HEK293 (cell line): ENCODE data around the gene GAL3ST1.
A peak's percentile ranks its signal among the peaks of the same experiment; 100 is the strongest.

Source experiments
- GLIS2 ChIP-seq: fragments of 450-650 bp; formaldehyde crosslinking; IDR thresholded peaks from 2 replicates; pipeline ENCODE4 v1.5.1; 2016; ENCODE audit warnings: missing biosample characterization, missing genetic modification characterization
- HOXC10 ChIP-seq: sonication (generic); formaldehyde crosslinking; IDR thresholded peaks from 2 replicates; pipeline ENCODE4 v1.8.1; 2023; ENCODE audit warnings: mild to moderate bottlenecking, missing genetic modification reagents
- KLF10 ChIP-seq: fragments of 450-650 bp; IDR thresholded peaks from 2 replicates; pipeline ENCODE4 v1.5.1; 2018; ENCODE audit warnings: missing biosample characterization, mild to moderate bottlenecking, missing genetic modification characterization
- SALL2 ChIP-seq: fragments of 450-650 bp; formaldehyde crosslinking; IDR thresholded peaks from 2 replicates; pipeline ENCODE4 v1.5.0; 2017; ENCODE audit warnings: missing biosample characterization, mild to moderate bottlenecking, missing genetic modification characterization, borderline replicate concordance
- TCF7L2 ChIP-seq: IDR thresholded peaks from 2 replicates; pipeline ENCODE4 v1.6.1; 2011; ENCODE audit warnings: low read depth, mild to moderate bottlenecking, inconsistent platforms, low read length, moderate library complexity, borderline replicate concordance
- ZFP3 ChIP-seq: fragments of 450-650 bp; formaldehyde crosslinking; IDR thresholded peaks from 2 replicates; pipeline ENCODE4 v1.5.1; 2016; ENCODE audit warnings: low read depth, missing biosample characterization, missing genetic modification characterization
- ZNF112 ChIP-seq: fragments of 450-650 bp; formaldehyde crosslinking; IDR thresholded peaks from 2 replicates; pipeline ENCODE4 v1.5.0; 2017; ENCODE audit warnings: missing biosample characterization, missing genetic modification characterization
- ZNF138 ChIP-seq: fragments of 450-650 bp; formaldehyde crosslinking; IDR thresholded peaks from 2 replicates; pipeline ENCODE4 v1.5.1; 2016; ENCODE audit warnings: missing biosample characterization, missing genetic modification characterization, borderline replicate concordance
- ZNF174 ChIP-seq: fragments of 450-650 bp; formaldehyde crosslinking; IDR thresholded peaks from 2 replicates; pipeline ENCODE4 v1.5.0; 2017; ENCODE audit warnings: missing biosample characterization, mild to moderate bottlenecking, missing genetic modification characterization
- ZNF202 ChIP-seq: fragments of 450-650 bp; formaldehyde crosslinking; IDR thresholded peaks from 2 replicates; pipeline ENCODE4 v1.5.1; 2016; ENCODE audit warnings: missing biosample characterization, missing genetic modification characterization, borderline replicate concordance
- ZNF214 ChIP-seq: fragments of 450-650 bp; formaldehyde crosslinking; IDR thresholded peaks from 2 replicates; pipeline ENCODE4 v1.5.1; 2017; ENCODE audit warnings: missing biosample characterization, mild to moderate bottlenecking, missing genetic modification characterization, borderline replicate concordance
- ZNF311 ChIP-seq: fragments of 450-650 bp; formaldehyde crosslinking; IDR thresholded peaks from 2 replicates; pipeline ENCODE4 v1.5.1; 2017; ENCODE audit warnings: missing biosample characterization, missing genetic modification characterization, borderline replicate concordance
- ZNF555 ChIP-seq: fragments of 450-650 bp; formaldehyde crosslinking; conservative IDR thresholded peaks from 2 replicates; pipeline ENCODE4 v1.5.1; 2017; ENCODE audit warnings: missing biosample characterization, mild to moderate bottlenecking, missing genetic modification characterization, inconsistent platforms
- ZNF677 ChIP-seq: fragments of 450-650 bp; IDR thresholded peaks from 2 replicates; pipeline ENCODE4 v1.5.0; 2018; ENCODE audit warnings: missing biosample characterization, mild to moderate bottlenecking, missing genetic modification characterization, moderate library complexity
- ZNF76 ChIP-seq: fragments of 450-650 bp; formaldehyde crosslinking; IDR thresholded peaks from 2 replicates; pipeline ENCODE4; 2016; ENCODE audit warnings: low read depth, missing biosample characterization, missing genetic modification characterization, borderline replicate concordance
- ZNF791 ChIP-seq: fragments of 450-650 bp; formaldehyde crosslinking; IDR thresholded peaks from 2 replicates; pipeline ENCODE4 v1.5.1; 2016; ENCODE audit warnings: missing biosample characterization, missing genetic modification characterization
- ZNF792 ChIP-seq: fragments of 450-650 bp; formaldehyde crosslinking; IDR thresholded peaks from 2 replicates; pipeline ENCODE4 v1.5.1; 2016; ENCODE audit warnings: missing biosample characterization, missing genetic modification characterization
- TF ChIP-seq, protein P1 (sequence below): fragments of 450-650 bp; IDR thresholded peaks from 2 replicates; pipeline ENCODE4 v1.5.1; 2018; ENCODE audit warnings: missing biosample characterization, missing genetic modification characterization
- TF ChIP-seq, protein P2 (sequence below): fragments of 450-650 bp; formaldehyde crosslinking; IDR thresholded peaks from 2 replicates; pipeline ENCODE4 v1.5.1; 2016; ENCODE audit warnings: missing biosample characterization, missing genetic modification characterization
- TF ChIP-seq, protein P3 (sequence below): fragments of 450-650 bp; formaldehyde crosslinking; IDR thresholded peaks from 2 replicates; pipeline ENCODE4 v1.5.1; 2016; ENCODE audit warnings: missing biosample characterization, missing genetic modification characterization
- TF ChIP-seq, protein P4 (sequence below): fragments of 450-650 bp; formaldehyde crosslinking; IDR thresholded peaks from 2 replicates; pipeline ENCODE4 v1.5.1; 2016; ENCODE audit warnings: missing biosample characterization, missing genetic modification characterization
- TF ChIP-seq, protein P5 (sequence below): fragments of 450-650 bp; formaldehyde crosslinking; IDR thresholded peaks from 2 replicates; pipeline ENCODE4 v1.5.1; 2017; ENCODE audit warnings: missing biosample characterization, missing genetic modification characterization

GAL3ST1 gene

DNA sequence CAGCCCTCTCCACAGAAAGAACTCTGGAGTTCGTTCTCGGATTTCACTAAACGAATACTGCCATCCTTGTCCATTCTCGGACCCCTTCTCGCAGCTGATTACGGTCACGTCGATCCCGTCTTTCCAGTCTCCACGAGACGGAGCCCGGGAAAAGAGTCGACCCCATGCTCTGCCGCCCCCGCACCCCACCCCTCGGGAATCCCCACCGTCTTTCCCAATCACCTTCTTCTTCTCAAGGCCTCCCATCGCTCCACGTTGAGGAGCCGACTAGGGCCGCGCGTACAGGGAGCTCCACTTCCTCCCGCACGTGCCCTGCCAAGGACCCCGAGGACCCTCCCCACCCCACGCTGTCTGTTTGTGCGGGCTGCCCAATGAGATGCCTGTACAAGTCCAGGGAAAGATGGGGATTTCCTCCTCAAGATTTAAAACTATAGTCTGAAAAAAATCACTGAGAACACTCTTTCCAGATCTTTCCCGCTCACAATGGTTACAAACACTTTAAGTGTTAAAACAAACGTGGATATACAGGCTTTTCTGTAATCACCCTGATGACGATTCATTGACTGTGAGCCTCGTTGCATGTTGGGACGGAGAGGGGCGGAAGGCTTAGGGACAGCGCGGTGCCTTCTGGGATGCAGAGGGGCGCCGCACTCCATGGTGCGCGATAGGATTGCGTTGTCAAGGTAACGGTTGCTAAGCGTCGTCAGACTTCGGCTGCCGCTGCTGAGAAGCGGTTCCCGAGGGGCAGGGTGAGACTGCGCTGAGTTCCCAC lies 17.3 kb upstream of the GAL3ST1 start, which contains the start of gene PES1 (continued):
- TF ChIP-seq, protein P1, sequence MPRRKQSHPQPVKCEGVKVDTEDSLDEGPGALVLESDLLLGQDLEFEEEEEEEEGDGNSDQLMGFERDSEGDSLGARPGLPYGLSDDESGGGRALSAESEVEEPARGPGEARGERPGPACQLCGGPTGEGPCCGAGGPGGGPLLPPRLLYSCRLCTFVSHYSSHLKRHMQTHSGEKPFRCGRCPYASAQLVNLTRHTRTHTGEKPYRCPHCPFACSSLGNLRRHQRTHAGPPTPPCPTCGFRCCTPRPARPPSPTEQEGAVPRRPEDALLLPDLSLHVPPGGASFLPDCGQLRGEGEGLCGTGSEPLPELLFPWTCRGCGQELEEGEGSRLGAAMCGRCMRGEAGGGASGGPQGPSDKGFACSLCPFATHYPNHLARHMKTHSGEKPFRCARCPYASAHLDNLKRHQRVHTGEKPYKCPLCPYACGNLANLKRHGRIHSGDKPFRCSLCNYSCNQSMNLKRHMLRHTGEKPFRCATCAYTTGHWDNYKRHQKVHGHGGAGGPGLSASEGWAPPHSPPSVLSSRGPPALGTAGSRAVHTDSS: no peak
- TF ChIP-seq, protein P2, sequence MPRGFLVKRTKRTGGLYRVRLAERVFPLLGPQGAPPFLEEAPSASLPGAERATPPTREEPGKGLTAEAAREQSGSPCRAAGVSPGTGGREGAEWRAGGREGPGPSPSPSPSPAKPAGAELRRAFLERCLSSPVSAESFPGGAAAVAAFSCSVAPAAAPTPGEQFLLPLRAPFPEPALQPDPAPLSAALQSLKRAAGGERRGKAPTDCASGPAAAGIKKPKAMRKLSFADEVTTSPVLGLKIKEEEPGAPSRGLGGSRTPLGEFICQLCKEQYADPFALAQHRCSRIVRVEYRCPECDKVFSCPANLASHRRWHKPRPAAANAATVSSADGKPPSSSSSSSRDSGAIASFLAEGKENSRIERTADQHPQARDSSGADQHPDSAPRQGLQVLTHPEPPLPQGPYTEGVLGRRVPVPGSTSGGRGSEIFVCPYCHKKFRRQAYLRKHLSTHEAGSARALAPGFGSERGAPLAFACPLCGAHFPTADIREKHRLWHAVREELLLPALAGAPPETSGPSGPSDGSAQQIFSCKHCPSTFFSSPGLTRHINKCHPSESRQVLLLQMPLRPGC: no peak
- no peak for TF ChIP-seq HOXC10 (CRISPR knock-in tag)
- TF ChIP-seq, protein P3, sequence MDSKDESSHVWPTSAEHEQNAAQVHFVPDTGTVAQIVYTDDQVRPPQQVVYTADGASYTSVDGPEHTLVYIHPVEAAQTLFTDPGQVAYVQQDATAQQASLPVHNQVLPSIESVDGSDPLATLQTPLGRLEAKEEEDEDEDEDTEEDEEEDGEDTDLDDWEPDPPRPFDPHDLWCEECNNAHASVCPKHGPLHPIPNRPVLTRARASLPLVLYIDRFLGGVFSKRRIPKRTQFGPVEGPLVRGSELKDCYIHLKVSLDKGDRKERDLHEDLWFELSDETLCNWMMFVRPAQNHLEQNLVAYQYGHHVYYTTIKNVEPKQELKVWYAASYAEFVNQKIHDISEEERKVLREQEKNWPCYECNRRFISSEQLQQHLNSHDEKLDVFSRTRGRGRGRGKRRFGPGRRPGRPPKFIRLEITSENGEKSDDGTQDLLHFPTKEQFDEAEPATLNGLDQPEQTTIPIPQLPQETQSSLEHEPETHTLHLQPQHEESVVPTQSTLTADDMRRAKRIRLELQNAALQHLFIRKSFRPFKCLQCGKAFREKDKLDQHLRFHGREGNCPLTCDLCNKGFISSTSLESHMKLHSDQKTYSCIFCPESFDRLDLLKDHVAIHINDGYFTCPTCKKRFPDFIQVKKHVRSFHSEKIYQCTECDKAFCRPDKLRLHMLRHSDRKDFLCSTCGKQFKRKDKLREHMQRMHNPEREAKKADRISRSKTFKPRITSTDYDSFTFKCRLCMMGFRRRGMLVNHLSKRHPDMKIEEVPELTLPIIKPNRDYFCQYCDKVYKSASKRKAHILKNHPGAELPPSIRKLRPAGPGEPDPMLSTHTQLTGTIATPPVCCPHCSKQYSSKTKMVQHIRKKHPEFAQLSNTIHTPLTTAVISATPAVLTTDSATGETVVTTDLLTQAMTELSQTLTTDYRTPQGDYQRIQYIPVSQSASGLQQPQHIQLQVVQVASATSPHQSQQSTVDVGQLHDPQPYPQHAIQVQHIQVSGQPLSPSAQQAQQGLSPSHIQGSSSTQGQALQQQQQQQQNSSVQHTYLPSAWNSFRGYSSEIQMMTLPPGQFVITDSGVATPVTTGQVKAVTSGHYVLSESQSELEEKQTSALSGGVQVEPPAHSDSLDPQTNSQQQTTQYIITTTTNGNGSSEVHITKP (tag by site-specific recombination): peak; percentile 43
- no peak for TF ChIP-seq ZNF792 (tag by site-specific recombination)
- no peak for TF ChIP-seq ZFP3 (tag by site-specific recombination)
- TF ChIP-seq ZNF555 (tag by site-specific recombination): no peak
- TF ChIP-seq ZNF76 (tag by site-specific recombination): peak; percentile 100
- no peak for TF ChIP-seq ZNF202 (tag by site-specific recombination)
- peak; percentile 52; the same call in 1 of the 2 replicates for TF ChIP-seq KLF10 (tag by site-specific recombination)
- no peak for TF ChIP-seq ZNF214
- no peak for TF ChIP-seq ZNF138 (tag by site-specific recombination)
- TF ChIP-seq TCF7L2: no peak
- TF ChIP-seq GLIS2 (tag by site-specific recombination): peak; percentile 85
- TF ChIP-seq ZNF677 (tag by site-specific recombination): no peak
- no peak for TF ChIP-seq ZNF112 (tag by site-specific recombination)
- peak; percentile 84; the same call in 1 of the 2 replicates for TF ChIP-seq SALL2
- no peak for TF ChIP-seq ZNF311 (tag by site-specific recombination)
- TF ChIP-seq ZNF174 (tag by site-specific recombination): no peak
- TF ChIP-seq, protein P4, sequence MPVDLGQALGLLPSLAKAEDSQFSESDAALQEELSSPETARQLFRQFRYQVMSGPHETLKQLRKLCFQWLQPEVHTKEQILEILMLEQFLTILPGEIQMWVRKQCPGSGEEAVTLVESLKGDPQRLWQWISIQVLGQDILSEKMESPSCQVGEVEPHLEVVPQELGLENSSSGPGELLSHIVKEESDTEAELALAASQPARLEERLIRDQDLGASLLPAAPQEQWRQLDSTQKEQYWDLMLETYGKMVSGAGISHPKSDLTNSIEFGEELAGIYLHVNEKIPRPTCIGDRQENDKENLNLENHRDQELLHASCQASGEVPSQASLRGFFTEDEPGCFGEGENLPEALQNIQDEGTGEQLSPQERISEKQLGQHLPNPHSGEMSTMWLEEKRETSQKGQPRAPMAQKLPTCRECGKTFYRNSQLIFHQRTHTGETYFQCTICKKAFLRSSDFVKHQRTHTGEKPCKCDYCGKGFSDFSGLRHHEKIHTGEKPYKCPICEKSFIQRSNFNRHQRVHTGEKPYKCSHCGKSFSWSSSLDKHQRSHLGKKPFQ (tag by site-specific recombination): peak; percentile 97; the same call in 1 of the 2 replicates
- TF ChIP-seq, protein P5, sequence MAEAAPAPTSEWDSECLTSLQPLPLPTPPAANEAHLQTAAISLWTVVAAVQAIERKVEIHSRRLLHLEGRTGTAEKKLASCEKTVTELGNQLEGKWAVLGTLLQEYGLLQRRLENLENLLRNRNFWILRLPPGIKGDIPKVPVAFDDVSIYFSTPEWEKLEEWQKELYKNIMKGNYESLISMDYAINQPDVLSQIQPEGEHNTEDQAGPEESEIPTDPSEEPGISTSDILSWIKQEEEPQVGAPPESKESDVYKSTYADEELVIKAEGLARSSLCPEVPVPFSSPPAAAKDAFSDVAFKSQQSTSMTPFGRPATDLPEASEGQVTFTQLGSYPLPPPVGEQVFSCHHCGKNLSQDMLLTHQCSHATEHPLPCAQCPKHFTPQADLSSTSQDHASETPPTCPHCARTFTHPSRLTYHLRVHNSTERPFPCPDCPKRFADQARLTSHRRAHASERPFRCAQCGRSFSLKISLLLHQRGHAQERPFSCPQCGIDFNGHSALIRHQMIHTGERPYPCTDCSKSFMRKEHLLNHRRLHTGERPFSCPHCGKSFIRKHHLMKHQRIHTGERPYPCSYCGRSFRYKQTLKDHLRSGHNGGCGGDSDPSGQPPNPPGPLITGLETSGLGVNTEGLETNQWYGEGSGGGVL: no peak
- TF ChIP-seq ZNF791: no peak
- TF ChIP-seq, all 188 proteins: peak for 53
